HepG2 (cell line): ENCODE data around the gene ARHGEF1. TPM values are rescaled to one million over a fixed set of nuclear protein-coding genes. Genes with fewer than 3 reads are reported as not detected.

Experiments
- ATAC-seq: fragments of 200-7000 bp; cut with Tn5 transposase; 3 replicates; pipeline ENCODE4 v1.9.1; 2020; ENCODE audit warnings: mild to moderate bottlenecking, moderate library complexity
- BruUV-seq: library from RNA; stranded (reverse); fragments of 400-500 nt; replicated peaks from 2 replicates; lab custom pipeline; 2021; lab: Mats Ljungman, UMichigan
- CTCF ChIA-PET: fragments of 300-600 bp; formaldehyde crosslinking; extraction: SDS; loops from one replicate; lab custom pipeline; 2021; ENCODE audit warnings: low total read pairs, inconsistent platforms, low intra/inter-chr PET ratio; lab: Yijun Ruan, JAX
- POLR2A ChIA-PET: fragments of 350-600 bp; sonication (Branson Sonifier 250); formaldehyde crosslinking; loops from one replicate; lab custom pipeline; 2020; ENCODE audit warnings: antibody characterized with exemption, inconsistent platforms; lab: Yijun Ruan, JAX
- DNase-seq: peaks from one replicate; pipeline ENCODE4 v3.0.0-alpha.2; 2015; ENCODE audit warnings: low spot score
- FAIRE-seq: peaks from 3 replicates; lab custom pipeline; 2011; peaks lifted over from hg19 to GRCh38; lab: Jason Lieb, UNC
- H2AFZ ChIP-seq: one replicate; pipeline ENCODE4 v1.6.1; 2011; ENCODE audit warnings: low read length, inconsistent platforms
- H3K27ac ChIP-seq: fragments of 300-600 bp; 3 replicates; pipeline ENCODE4 v1.8.0; 2011; ENCODE audit warnings: mixed run types, mild to moderate bottlenecking, mixed read lengths, low read length, inconsistent platforms; ENCODE audit not compliant: insufficient read depth; ENCODE audit errors: extremely low read length
- H3K27me3 ChIP-seq, 2 experiments: fragments of 200-600 bp in 1 of 2; 2 replicates in 1 of 2; 3 replicates in 1 of 2; pipeline versions ENCODE4 v1.6.0 to v1.8.0; 2011; ENCODE audit warnings: low read length in 2 of 2, mild to moderate bottlenecking in 2 of 2, moderate library complexity in 2 of 2, inconsistent platforms in 1 of 2; ENCODE audit not compliant: insufficient read depth in 2 of 2, control insufficient read depth in 1 of 2
- H3K36me3 ChIP-seq, 2 experiments: fragments of 200-600 bp in 1 of 2; replicated peaks in 1 of 2; 2 replicates in 1 of 2; 3 replicates in 1 of 2; pipeline versions ENCODE4 v1.5.1 to v1.8.0; 2011; ENCODE audit warnings: low read length in 2 of 2, inconsistent platforms in 1 of 2; ENCODE audit not compliant: insufficient read depth in 2 of 2, control insufficient read depth in 1 of 2
- H3K4me1 ChIP-seq: 2 replicates; pipeline ENCODE4 v1.5.1; 2012; ENCODE audit warnings: low read length, inconsistent platforms; ENCODE audit not compliant: insufficient read depth
- H3K4me2 ChIP-seq: 2 replicates; pipeline ENCODE4 v1.6.0; 2011; ENCODE audit warnings: low read depth, low read length, inconsistent platforms
- H3K4me3 ChIP-seq, 3 experiments: fragments of 200-600 bp in 1 of 3; sonication (generic), shearing (Covaris generic) in 1 of 3; replicated peaks in 1 of 3; 2 replicates each; pipeline ENCODE4 v1.5.1; 2011 to 2016; ENCODE audit warnings: low read length in 3 of 3, inconsistent platforms in 2 of 3, low read depth in 2 of 3, mild to moderate bottlenecking in 2 of 3, control low read depth in 1 of 3, mixed read lengths in 1 of 3; ENCODE audit not compliant: insufficient read depth in 1 of 3
- H3K79me2 ChIP-seq: one replicate; pipeline ENCODE4 v1.6.1; 2011; ENCODE audit warnings: low read length, inconsistent platforms; ENCODE audit not compliant: insufficient read depth
- H3K9ac ChIP-seq: 2 replicates; pipeline ENCODE4 v1.6.0; 2011; ENCODE audit warnings: mild to moderate bottlenecking, low read depth, low read length, inconsistent platforms; ENCODE audit not compliant: insufficient read depth
- H3K9me3 ChIP-seq: 2 replicates; pipeline ENCODE4 v1.5.1; 2012; ENCODE audit warnings: mild to moderate bottlenecking, low read length
- H4K20me1 ChIP-seq: 2 replicates; pipeline ENCODE4 v1.6.0; 2011; ENCODE audit warnings: inconsistent platforms, mild to moderate bottlenecking, low read length, moderate library complexity; ENCODE audit not compliant: insufficient read depth
- CEBPB ChIP-seq: IDR thresholded peaks from 2 replicates; pipeline ENCODE4 v1.6.1; 2011; ENCODE audit warnings: low read depth, low read length, improper control_type of control experiment, borderline replicate concordance
- DPF2 ChIP-seq: sonication (generic); formaldehyde crosslinking; IDR thresholded peaks from 2 replicates; pipeline ENCODE4 v1.4.0; 2020; ENCODE audit warnings: mild to moderate bottlenecking, low read depth, missing genetic modification reagents, borderline replicate concordance
- HNF4G ChIP-seq, 2 experiments: sonication (generic) in 1 of 2; formaldehyde crosslinking in 1 of 2; IDR thresholded peaks; 2 replicates each; pipeline versions ENCODE4 v1.4.0 to v1.6.1; 2011 to 2020; ENCODE audit warnings: borderline replicate concordance in 2 of 2, low read depth in 2 of 2, mild to moderate bottlenecking in 2 of 2, low read length in 1 of 2, missing genetic modification reagents in 1 of 2, moderate library complexity in 1 of 2
- JDP2 ChIP-seq: sonication (generic); formaldehyde crosslinking; IDR thresholded peaks from 2 replicates; pipeline ENCODE4 v1.8.1; 2022; ENCODE audit warnings: missing genetic modification reagents, borderline replicate concordance
- MAF1 ChIP-seq: sonication (generic); formaldehyde crosslinking; IDR thresholded peaks from 2 replicates; pipeline ENCODE4 v1.5.0; 2020; ENCODE audit warnings: missing genetic modification reagents, borderline replicate concordance
- MXI1 ChIP-seq: IDR thresholded peaks from 3 replicates; pipeline ENCODE4 v1.6.1; 2012; ENCODE audit warnings: low read depth, low read length, inconsistent platforms, borderline replicate concordance
- PTBP1 ChIP-seq: fragments of 200-400 bp; formaldehyde crosslinking; IDR thresholded peaks from 2 replicates; pipeline ENCODE4 v1.6.1; 2018; ENCODE audit warnings: low read length, low read depth; ENCODE audit not compliant: poor library complexity, severe bottlenecking
- SKIL ChIP-seq: sonication (generic); formaldehyde crosslinking; IDR thresholded peaks from 2 replicates; pipeline ENCODE4 v1.8.0; 2022; ENCODE audit warnings: missing genetic modification reagents, mild to moderate bottlenecking, moderate library complexity, borderline replicate concordance
- SMYD3 ChIP-seq: sonication (generic); formaldehyde crosslinking; IDR thresholded peaks from 2 replicates; pipeline ENCODE4 v1.8.1; 2023; ENCODE audit warnings: mild to moderate bottlenecking, missing genetic modification reagents
- ZBTB44 ChIP-seq: sonication (generic); formaldehyde crosslinking; IDR thresholded peaks from 2 replicates; pipeline ENCODE4 v1.4.0; 2020; ENCODE audit warnings: missing genetic modification reagents
- ZMYM4 ChIP-seq: sonication (generic); formaldehyde crosslinking; IDR thresholded peaks from 2 replicates; pipeline ENCODE4 v1.8.1; 2023; ENCODE audit warnings: mild to moderate bottlenecking, missing genetic modification reagents
- ZNF253 ChIP-seq: sonication (generic); formaldehyde crosslinking; IDR thresholded peaks from 2 replicates; pipeline ENCODE4 v1.8.0; 2022; ENCODE audit warnings: mild to moderate bottlenecking, missing genetic modification reagents, borderline replicate concordance
- ZNF329 ChIP-seq: sonication (generic); formaldehyde crosslinking; IDR thresholded peaks from 2 replicates; pipeline ENCODE4 v1.9.0; 2021; ENCODE audit warnings: low read depth, mild to moderate bottlenecking, missing genetic modification reagents
- ZNF33A ChIP-seq: sonication (generic); formaldehyde crosslinking; IDR thresholded peaks from 2 replicates; pipeline ENCODE4 v1.5.1; 2020; ENCODE audit warnings: missing genetic modification reagents, mild to moderate bottlenecking, moderate library complexity, borderline replicate concordance
- ZNF367 ChIP-seq: sonication (generic); formaldehyde crosslinking; IDR thresholded peaks from 2 replicates; pipeline ENCODE4 v1.4.0; 2020; ENCODE audit warnings: missing genetic modification reagents, borderline replicate concordance
- ZNF773 ChIP-seq: sonication (generic); formaldehyde crosslinking; IDR thresholded peaks from 2 replicates; pipeline ENCODE4 v1.4.0; 2020; ENCODE audit warnings: missing genetic modification reagents, borderline replicate concordance
- WGBS: methylation state at CpG from one replicate; pipeline ENCODE4 v1.1.6; 2017; ENCODE audit warnings: low lambda C conversion rate; 5-methylcytosine and 5-hydroxymethylcytosine counted together
- in situ Hi-C: cut with HindIII; loops from 2 replicates; pipeline ENCODE4 v1.10.0; 2017; ENCODE audit warnings: low pct_unique_long_range_greater_than_20kb; ENCODE audit not compliant: extremely low pct_ligation_motif_present
- intact Hi-C: fragments of 100-400 bp; cut with micrococcal nuclease; formaldehyde crosslinking; loops from one replicate; pipeline ENCODE4 v1.10.0; 2022; ENCODE audit not compliant: unreplicated experiment
- polyA plus RNA-seq, 8 experiments: library from polyadenylated mRNA; depleted of rRNA in 3 of 8; stranded (reverse) in 7 of 8; unstranded in 1 of 8; fragments of >200 nt; fragmentation: Illumina TruSeq in 4 of 8; extraction: Trizol in 4 of 8; gene quantifications; 2 replicates each; pipeline versions ENCODE4 v1.2.1 to v1.2.3, GENCODE V29; 2011 to 2016; ENCODE audit warnings: low read depth in 4 of 8, missing spikeins in 1 of 8, mixed read lengths in 1 of 8; ENCODE audit not compliant: insufficient read depth in 1 of 8
- total RNA-seq, 5 experiments: library from RNA; depleted of rRNA; stranded (reverse); fragments of >200 nt; fragmentation: Illumina TruSeq; extraction: Trizol; gene quantifications; 2 replicates each; pipeline ENCODE4 v1.2.3, GENCODE V29; 2016; ENCODE audit warnings: low read depth in 1 of 5

The ARHGEF1 gene
- total and polyA plus RNA-seq, 2 of the 13 experiments (the other 11 are each of a cell fraction or from before 2014, with no cell fraction given), result 33.7 to 34.7 TPM

- no peak overlapping the region for H3K4me2 ChIP-seq
- H3K27me3 ChIP-seq, result peaks cover 1 to 49% of the 10 kb centered on the region in 2 experiments; a peak in 4 of 5 replicates
- POLR2A ChIA-PET, result no interaction called here
- H3K79me2 ChIP-seq, result no peaks in the 10 kb centered on the region
- FAIRE-seq (no peak), ATAC-seq (no peak), DNase-seq (no peak)
- TF ChIP-seq JDP2 (CRISPR knock-in tag) (no peak), MAF1 (CRISPR knock-in tag) (no peak), ZNF367 (no peak), SKIL (CRISPR knock-in tag) (no peak), MXI1 (no peak), DPF2 (CRISPR knock-in tag) (no peak)
- intact Hi-C loops (no loop called here), in situ Hi-C loops (no loop called here)
- no peak overlapping the region for H3K4me3 ChIP-seq
- H3K9ac ChIP-seq, result no peak overlapping the region
- no peaks in the 10 kb centered on the region for H3K9me3 ChIP-seq
- no peaks in the 10 kb centered on the region for H3K36me3 ChIP-seq
- BruUV-seq, result no TSS peak
- H3K4me1 ChIP-seq, result no peaks in the 10 kb centered on the region
- H3K27ac ChIP-seq, result no peak overlapping the region
- CTCF ChIA-PET, result no interaction called here
- H4K20me1 ChIP-seq, result no peaks in the 10 kb centered on the region
- no peak overlapping the region for H2AFZ ChIP-seq
- 0% methylated on average over 2 of the region's 2 CpGs for WGBS
These were observed 29.6 kb upstream of the ARHGEF1 start for GRCh38 chr19:41853344-41853743.

- Histone ChIP-seq H3K9me3 (no peaks in the 10 kb centered on the region), H4K20me1 (no peaks in the 10 kb centered on the region), H3K4me1 (peaks cover under 1% of the 10 kb centered on the region), H3K4me2 (no peak overlapping the region), H3K9ac (no peak overlapping the region), H3K79me2 (no peaks in the 10 kb centered on the region), H3K27ac (no peak overlapping the region), H3K36me3 (no peaks in the 10 kb centered on the region), H3K4me3 (no peak overlapping the region), H2AFZ (no peak overlapping the region), H3K27me3 (peaks cover 1 to 49% of the 10 kb centered on the region in 2 experiments; a peak in 4 of 5 replicates)
- FAIRE-seq, result no peak
- ChIA-PET CTCF (no interaction called here), POLR2A (no interaction called here)
- in situ Hi-C loops, result no loop called here
- BruUV-seq, result no TSS peak
- intact Hi-C loops, result no loop called here
- WGBS, result 0% methylated on average over 2 of the region's 2 CpGs
- no peak for ATAC-seq
- DNase-seq, result no peak
- TF ChIP-seq ZNF33A (CRISPR knock-in tag), result no peak
- no peak for TF ChIP-seq SMYD3 (CRISPR knock-in tag)
- TF ChIP-seq ZBTB44 (CRISPR knock-in tag), result no peak
- no peak for TF ChIP-seq ZMYM4
- no peak for TF ChIP-seq CEBPB
- TF ChIP-seq ZNF253 (CRISPR knock-in tag), result no peak
- no peak for TF ChIP-seq ZNF773 (CRISPR knock-in tag)
- TF ChIP-seq ZNF329 (CRISPR knock-in tag), result no peak
- no peak for TF ChIP-seq HNF4G (IDR thresholded peaks at IDR 0.05; ENCODE audit: borderline replicate concordance, low read depth, low read length)
- no peak for TF ChIP-seq HNF4G (CRISPR knock-in tag; IDR thresholded peaks at IDR 0.05; ENCODE audit: borderline replicate concordance, low read depth)
- no peak for TF ChIP-seq PTBP1
These were observed 29.2 kb upstream of the ARHGEF1 start for GRCh38 chr19:41853768-41854167.
